Gastrocnemius medialis (tissue), 4 donors: ENCODE results near the gene IRF5.

ENCODE experiments used
- CTCF ChIP-seq, 5 experiments: fragments of 450-650 bp in 3 of 5; fragments of 200-600 bp in 2 of 5; sonication (generic) in 2 of 5; IDR thresholded peaks in 4 of 5; conservative IDR thresholded peaks in 1 of 5; 1 replicate in 4 of 5; 2 replicates in 1 of 5; pipeline ENCODE4 v1.5.1; 2016 to 2019; ENCODE audit warnings: antibody characterized with exemption in 5 of 5, mild to moderate bottlenecking in 3 of 5, moderate library complexity in 3 of 5
- POLR2A ChIP-seq, 2 donors: fragments of 450-650 bp; IDR thresholded peaks; one replicate each; pipeline ENCODE4 v1.6.1; 2017; ENCODE audit warnings: antibody characterized with exemption in 2 of 2, mild to moderate bottlenecking in 2 of 2, moderate library complexity in 2 of 2

- no peak for TF ChIP-seq POLR2A (IDR thresholded peaks at IDR 0.05)
- TF ChIP-seq CTCF (IDR thresholded peaks at IDR 0.05 in 4 of 5, conservative IDR thresholded peaks at IDR 0.05 in 1 of 5): no peak
Observed at GRCh38 chr7:128939075-128939860, 1.5 kb downstream of the IRF5 start.
